NK-92 treated with Interleukin-12 subunit alpha and Interleukin-12 subunit beta, amount 100 ng/mL, for 24 hours (cell line): ENCODE data around the gene CTBP1.

Experiments
- DNase-seq: peaks from one replicate; lab custom pipeline; 2025; lab: John Stamatoyannopoulos, UW

The CTBP1 gene

GRCh38 chr4:1222938-1223690, 25.8 kb downstream of the CTBP1 start:
- no peak for DNase-seq

- DNase-seq, result no peak
These were observed 26.7 kb downstream of the CTBP1 start for GRCh38 chr4:1222036-1222789.

GRCh38 chr4:1221155-1221870, 27.6 kb downstream of the CTBP1 start:
- DNase-seq, result no peak

GRCh38 chr4:1220566-1220965, 28.4 kb downstream of the CTBP1 start:
- no peak for DNase-seq

- no peak for DNase-seq
These were observed 29.4 kb downstream of the CTBP1 start for GRCh38 chr4:1219566-1219950.

- DNase-seq, result no peak
These were observed 30.0 kb downstream of the CTBP1 start for GRCh38 chr4:1218634-1219565.

GRCh38 chr4:1217366-1217765, 31.6 kb downstream of the CTBP1 start:
- DNase-seq, result no peak

GRCh38 chr4:1216869-1217294, 32.0 kb downstream of the CTBP1 start:
- DNase-seq, result no peak

GRCh38 chr4:1216076-1216614, 32.8 kb downstream of the CTBP1 start:
- no peak for DNase-seq

- DNase-seq, result no peak
These were observed 33.5 kb downstream of the CTBP1 start for GRCh38 chr4:1215141-1216075.

GRCh38 chr4:1214101-1215095, 34.5 kb downstream of the CTBP1 start:
- DNase-seq, result no peak

GRCh38 chr4:1213336-1213995, 35.5 kb downstream of the CTBP1 start:
- no peak for DNase-seq

- no peak for DNase-seq
These were observed 36.2 kb downstream of the CTBP1 start for GRCh38 chr4:1212546-1213335.

GRCh38 chr4:1211891-1212545, 36.9 kb downstream of the CTBP1 start:
- no peak for DNase-seq

- no peak for DNase-seq
These were observed 37.6 kb downstream of the CTBP1 start for GRCh38 chr4:1211371-1211770.

- no peak for DNase-seq
These were observed 38.0 kb downstream of the CTBP1 start for GRCh38 chr4:1210971-1211370.

- DNase-seq, result no peak
These were observed 38.6 kb downstream of the CTBP1 start for GRCh38 chr4:1210241-1210841.
